NT2/D1 (cell line): ENCODE results near the gene TCF25.

Experiments used
- SUZ12 ChIP-seq: IDR thresholded peaks from 2 replicates; pipeline ENCODE4 v1.6.1; 2011; ENCODE audit not compliant: insufficient read length, insufficient read depth; ENCODE audit errors: extremely low read depth
- YY1 ChIP-seq: IDR thresholded peaks from 2 replicates; pipeline ENCODE4 v1.6.1; 2011; ENCODE audit not compliant: insufficient read length, insufficient read depth
- ZNF274 ChIP-seq: IDR thresholded peaks from 2 replicates; pipeline ENCODE4 v1.6.1; 2011; ENCODE audit warnings: mild to moderate bottlenecking, low read depth, low read length

DNA sequence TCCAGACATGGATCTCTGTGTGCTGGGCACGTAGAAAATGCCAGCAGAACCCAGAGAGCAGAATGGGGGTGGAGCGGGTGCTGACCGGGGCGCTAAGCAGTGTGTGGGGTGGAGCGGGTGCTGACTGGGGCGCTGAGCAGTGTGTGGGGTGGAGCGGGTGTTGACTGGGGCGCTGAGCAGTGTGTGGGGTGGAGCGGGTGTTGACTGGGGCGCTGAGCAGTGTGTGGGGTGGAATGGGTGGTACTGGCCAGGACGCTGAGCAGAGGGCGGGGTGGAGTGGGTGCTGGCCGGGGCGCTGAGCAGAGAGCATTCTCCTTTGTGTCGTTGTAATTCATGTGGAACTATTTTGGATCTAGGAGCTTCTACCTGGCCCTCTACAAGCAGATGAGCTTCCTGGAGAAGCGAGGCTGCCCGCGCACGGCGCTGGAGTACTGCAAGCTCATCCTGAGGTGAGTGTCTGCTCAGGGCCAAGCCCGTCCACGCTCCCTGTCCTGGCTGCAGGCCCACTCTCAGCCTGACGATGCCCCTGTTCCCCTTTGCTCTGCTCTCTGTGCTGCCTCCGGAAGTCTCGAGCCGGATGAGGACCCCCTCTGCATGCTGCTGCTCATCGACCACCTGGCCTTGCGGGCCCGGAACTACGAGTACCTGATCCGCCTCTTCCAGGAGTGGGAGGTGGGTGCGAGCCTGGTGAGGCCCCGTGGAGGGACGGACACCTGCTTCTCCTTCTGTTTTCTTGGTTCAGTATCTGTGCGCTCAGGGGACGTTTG is 25.0 kb downstream of the TCF25 start:
- TF ChIP-seq YY1 (no peak), SUZ12 (no peak), ZNF274 (no peak)
